ENCODE data around the gene TFEC.
"Not testable (repeated sequence)": the region's sequence is repeated elsewhere in the genome, so short reads cannot be mapped to it uniquely, and the experiment has no call there.

The TFEC gene, protein sequence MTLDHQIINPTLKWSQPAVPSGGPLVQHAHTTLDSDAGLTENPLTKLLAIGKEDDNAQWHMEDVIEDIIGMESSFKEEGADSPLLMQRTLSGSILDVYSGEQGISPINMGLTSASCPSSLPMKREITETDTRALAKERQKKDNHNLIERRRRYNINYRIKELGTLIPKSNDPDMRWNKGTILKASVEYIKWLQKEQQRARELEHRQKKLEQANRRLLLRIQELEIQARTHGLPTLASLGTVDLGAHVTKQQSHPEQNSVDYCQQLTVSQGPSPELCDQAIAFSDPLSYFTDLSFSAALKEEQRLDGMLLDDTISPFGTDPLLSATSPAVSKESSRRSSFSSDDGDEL

DNA sequence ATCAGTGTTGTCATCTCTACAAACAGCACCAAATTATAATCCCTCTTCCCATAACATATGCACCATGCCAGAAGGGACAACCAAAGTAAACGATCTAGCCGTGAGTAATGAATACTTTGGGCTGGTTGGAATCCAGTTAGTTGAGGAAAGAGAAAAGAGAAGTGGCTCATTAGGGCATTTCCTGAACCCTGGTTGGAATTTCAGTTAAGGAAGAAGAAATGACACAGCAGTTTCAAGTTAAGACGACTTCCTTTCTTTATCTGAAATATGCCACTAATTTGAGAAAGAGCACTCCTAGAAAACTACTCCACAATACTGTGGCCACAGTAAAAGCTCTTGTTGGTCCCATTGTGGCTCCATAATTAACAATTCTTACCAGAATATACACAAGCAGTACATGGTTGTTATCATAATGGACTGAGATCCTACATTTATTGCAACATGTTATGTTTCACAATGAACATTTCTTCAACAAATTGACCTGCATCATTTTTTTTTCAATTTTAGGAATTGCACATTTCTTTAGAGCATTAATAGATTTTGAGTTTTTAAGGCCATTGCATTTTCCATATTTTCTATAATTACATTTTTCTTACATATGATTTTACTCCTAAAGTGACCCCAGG is at the start of gene TFEC:
Gene TFEC, minus strand, starts transcription at position 113 of the 626 bp plus-strand sequence. CDS start 46,322 bp downstream, outside the sequence.
- no peak within 1 kb of the TSS for H3K4me3 ChIP-seq (replicated peaks; ENCODE audit: low read depth, low read length)
- no peak for DNase-seq (ENCODE audit: extremely low read depth, low read depth)
- no peak for TF ChIP-seq CTCF (IDR thresholded peaks at IDR 0.05; ENCODE audit: low read depth, low read length, missing control alignments)

DNA sequence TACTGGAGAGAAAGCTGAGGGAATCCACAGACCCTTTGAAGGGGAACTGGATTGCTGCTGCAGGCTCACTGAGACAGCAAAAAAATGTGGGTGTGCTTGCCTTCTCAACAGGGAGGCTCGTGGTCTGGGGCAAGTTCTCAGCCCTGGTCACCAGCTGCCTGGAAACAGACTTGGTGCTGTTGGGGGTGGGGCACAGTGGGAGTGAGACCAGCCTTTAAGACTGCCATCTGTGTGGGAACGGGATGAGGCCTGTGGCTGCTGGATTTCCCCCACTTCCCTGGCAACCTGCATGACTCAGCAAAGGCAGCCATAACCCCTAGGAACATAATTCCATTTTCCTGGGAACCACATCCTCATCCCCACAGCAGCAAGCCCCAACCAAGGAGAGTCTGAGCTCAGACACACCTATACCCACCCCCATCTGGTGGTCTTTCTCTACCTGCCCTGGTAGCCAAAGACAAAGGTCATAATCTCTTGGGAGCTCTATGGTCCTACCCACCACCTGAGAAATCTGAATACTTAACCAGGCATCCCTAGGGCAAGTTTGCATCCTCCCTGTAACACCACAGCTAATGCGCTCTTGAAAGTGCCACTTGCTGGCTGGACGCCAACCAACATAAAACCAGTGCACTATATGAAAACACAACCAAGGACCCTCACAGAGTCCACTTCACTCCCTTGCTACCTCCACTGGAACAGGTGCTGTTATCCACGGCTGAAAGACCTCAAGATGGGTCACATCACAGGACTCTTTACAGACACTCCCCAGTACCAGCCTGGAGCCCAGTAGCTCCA is 45.0 kb upstream of the TFEC start:
- DNase-seq (ENCODE audit: extremely low read depth, low read depth) = no peak
- H3K4me3 ChIP-seq (replicated peaks; ENCODE audit: low read depth, low read length) = no peak overlapping the region
- no peak for TF ChIP-seq CTCF (IDR thresholded peaks at IDR 0.05; ENCODE audit: low read depth, low read length, missing control alignments)

- no peak overlapping the region for H3K4me3 ChIP-seq (replicated peaks; ENCODE audit: low read depth, low read length)
- no peak for DNase-seq (ENCODE audit: extremely low read depth, low read depth)
- TF ChIP-seq CTCF (IDR thresholded peaks at IDR 0.05; ENCODE audit: low read depth, low read length, missing control alignments) = no peak
These were observed 41.1 kb upstream of the TFEC start for GRCh38 chr7:116071629-116072028.

- no peak for TF ChIP-seq CTCF (IDR thresholded peaks at IDR 0.05; ENCODE audit: low read depth, low read length, missing control alignments)
- no peak overlapping the region for H3K4me3 ChIP-seq (replicated peaks; ENCODE audit: low read depth, low read length)
- no peak for DNase-seq (ENCODE audit: extremely low read depth, low read depth)
These were observed 33.6 kb upstream of the TFEC start for GRCh38 chr7:116064179-116064578.

DNA sequence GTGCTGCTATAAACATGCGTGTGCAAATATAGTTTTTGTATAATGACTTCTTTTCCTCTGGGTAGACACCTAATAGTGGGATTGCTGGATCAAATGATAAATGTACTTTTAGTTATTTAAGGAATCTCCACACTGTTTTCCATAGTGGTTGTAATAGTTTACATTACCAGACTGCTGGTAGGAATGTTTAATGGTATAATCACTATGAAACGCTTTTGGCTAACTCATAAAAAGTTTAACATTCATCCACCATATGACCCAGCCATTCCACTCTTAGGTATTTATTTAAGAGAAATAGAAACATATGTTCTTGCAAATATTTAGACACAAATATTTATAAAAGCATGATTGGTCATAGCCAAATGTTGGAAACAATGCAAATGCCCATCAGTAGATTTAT is 32.1 kb upstream of the TFEC start:
- no peak for TF ChIP-seq CTCF (IDR thresholded peaks at IDR 0.05; ENCODE audit: low read depth, low read length, missing control alignments)
- peak; percentile 36 for DNase-seq (ENCODE audit: extremely low read depth, low read depth)
- no peak overlapping the region for H3K4me3 ChIP-seq (replicated peaks; ENCODE audit: low read depth, low read length)

DNA sequence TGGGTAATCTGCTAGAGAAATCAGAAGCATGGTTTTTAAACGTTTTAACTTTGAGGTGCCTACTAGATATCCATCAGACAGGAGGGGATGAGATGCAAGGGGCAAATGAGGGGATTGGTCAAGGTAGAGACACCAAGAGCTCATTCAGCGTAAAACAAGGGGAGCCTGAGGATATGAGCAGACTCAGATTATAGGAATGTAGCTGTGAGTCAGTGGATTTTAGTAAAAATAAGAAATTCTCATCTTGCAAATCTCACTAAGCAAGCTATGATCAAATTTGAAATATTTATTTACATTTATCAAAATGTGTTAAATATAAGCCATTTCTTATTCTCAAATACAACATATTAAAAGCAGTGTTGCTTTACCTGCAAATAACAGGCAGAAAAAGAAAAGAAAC is 21.4 kb upstream of the TFEC start:
- no peak for DNase-seq (ENCODE audit: extremely low read depth, low read depth)
- no peak for TF ChIP-seq CTCF (IDR thresholded peaks at IDR 0.05; ENCODE audit: low read depth, low read length, missing control alignments)
- no peak overlapping the region for H3K4me3 ChIP-seq (replicated peaks; ENCODE audit: low read depth, low read length)

GRCh38 chr7:116047261-116047660 is 16.7 kb upstream of the TFEC start:
- not testable (repeated sequence) for H3K4me3 ChIP-seq (replicated peaks; ENCODE audit: low read depth, low read length)

More at GRCh38 chr7:116047261-116047660, 16.7 kb upstream of the TFEC start:
- DNase-seq (ENCODE audit: extremely low read depth, low read depth) = not testable (repeated sequence)

Measured in HFF-Myc (cell line).